Measurements from ENCODE around the gene SGMS2. TPM values are rescaled to one million over a fixed set of nuclear protein-coding genes. Genes with fewer than 3 reads are reported as not detected.
A peak's percentile ranks its signal among the peaks of the same experiment; 100 is the strongest.

SGMS2 gene
- total and polyA plus RNA-seq, 2 of the 13 experiments (the other 11 are each of a cell fraction or from before 2014, with no cell fraction given) = 1.2 to 1.7 TPM

- TF ChIP-seq HNRNPK (IDR thresholded peaks at IDR 0.05; ENCODE audit: low read depth, low read length, poor library complexity, severe bottlenecking) (peak; percentile 15), HNRNPH1 (optimal IDR thresholded peaks at IDR 0.05; ENCODE audit: low read depth, low read length) (no peak), ZNF180 (CRISPR knock-in tag; IDR thresholded peaks at IDR 0.05; ENCODE audit: borderline replicate concordance, low read depth) (no peak), ZNF446 (CRISPR knock-in tag; IDR thresholded peaks at IDR 0.05) (0 out of 2 replicates have a peak, but pooled peaks have one; percentile 66), PITX1 (CRISPR knock-in tag; IDR thresholded peaks at IDR 0.05) (peak; percentile 48; the same call in 1 of the 2 replicates), ZNF572 (CRISPR knock-in tag; IDR thresholded peaks at IDR 0.05) (no peak), ARNT (IDR thresholded peaks at IDR 0.05) (no peak), ZNF672 (CRISPR knock-in tag; IDR thresholded peaks at IDR 0.05) (no peak), RFX5 (IDR thresholded peaks at IDR 0.05; ENCODE audit: low read depth, low read length) (no peak), IRX3 (CRISPR knock-in tag; IDR thresholded peaks at IDR 0.05; ENCODE audit: borderline replicate concordance, low read depth) (no peak), ZNF607 (CRISPR knock-in tag; IDR thresholded peaks at IDR 0.05; ENCODE audit: borderline replicate concordance) (peak; percentile 81), FOXM1 (CRISPR knock-in tag; IDR thresholded peaks at IDR 0.05) (no peak), KMT2A (CRISPR knock-in tag; IDR thresholded peaks at IDR 0.05) (peak; percentile 27; the same call in 1 of the 2 replicates), MBD4 (IDR thresholded peaks at IDR 0.05; ENCODE audit: borderline replicate concordance, low read length) (no peak)
- TF ChIP-seq, protein P1, sequence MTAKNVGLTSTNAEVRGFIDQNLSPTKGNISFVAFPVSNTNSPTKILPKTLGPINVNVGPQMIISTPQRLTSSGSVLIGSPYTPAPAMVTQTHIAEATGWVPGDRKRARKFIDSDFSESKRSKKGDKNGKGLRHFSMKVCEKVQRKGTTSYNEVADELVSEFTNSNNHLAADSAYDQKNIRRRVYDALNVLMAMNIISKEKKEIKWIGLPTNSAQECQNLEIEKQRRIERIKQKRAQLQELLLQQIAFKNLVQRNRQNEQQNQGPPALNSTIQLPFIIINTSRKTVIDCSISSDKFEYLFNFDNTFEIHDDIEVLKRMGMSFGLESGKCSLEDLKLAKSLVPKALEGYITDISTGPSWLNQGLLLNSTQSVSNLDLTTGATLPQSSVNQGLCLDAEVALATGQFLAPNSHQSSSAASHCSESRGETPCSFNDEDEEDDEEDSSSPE (CRISPR knock-in tag; IDR thresholded peaks at IDR 0.05) = peak; percentile 77
- TF ChIP-seq, protein P2, sequence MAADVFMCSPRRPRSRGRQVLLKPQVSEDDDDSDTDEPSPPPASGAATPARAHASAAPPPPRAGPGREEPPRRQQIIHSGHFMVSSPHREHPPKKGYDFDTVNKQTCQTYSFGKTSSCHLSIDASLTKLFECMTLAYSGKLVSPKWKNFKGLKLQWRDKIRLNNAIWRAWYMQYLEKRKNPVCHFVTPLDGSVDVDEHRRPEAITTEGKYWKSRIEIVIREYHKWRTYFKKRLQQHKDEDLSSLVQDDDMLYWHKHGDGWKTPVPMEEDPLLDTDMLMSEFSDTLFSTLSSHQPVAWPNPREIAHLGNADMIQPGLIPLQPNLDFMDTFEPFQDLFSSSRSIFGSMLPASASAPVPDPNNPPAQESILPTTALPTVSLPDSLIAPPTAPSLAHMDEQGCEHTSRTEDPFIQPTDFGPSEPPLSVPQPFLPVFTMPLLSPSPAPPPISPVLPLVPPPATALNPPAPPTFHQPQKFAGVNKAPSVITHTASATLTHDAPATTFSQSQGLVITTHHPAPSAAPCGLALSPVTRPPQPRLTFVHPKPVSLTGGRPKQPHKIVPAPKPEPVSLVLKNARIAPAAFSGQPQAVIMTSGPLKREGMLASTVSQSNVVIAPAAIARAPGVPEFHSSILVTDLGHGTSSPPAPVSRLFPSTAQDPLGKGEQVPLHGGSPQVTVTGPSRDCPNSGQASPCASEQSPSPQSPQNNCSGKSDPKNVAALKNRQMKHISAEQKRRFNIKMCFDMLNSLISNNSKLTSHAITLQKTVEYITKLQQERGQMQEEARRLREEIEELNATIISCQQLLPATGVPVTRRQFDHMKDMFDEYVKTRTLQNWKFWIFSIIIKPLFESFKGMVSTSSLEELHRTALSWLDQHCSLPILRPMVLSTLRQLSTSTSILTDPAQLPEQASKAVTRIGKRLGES (CRISPR knock-in tag; IDR thresholded peaks at IDR 0.05; ENCODE audit: borderline replicate concordance) = no peak
- TF ChIP-seq, protein P3, sequence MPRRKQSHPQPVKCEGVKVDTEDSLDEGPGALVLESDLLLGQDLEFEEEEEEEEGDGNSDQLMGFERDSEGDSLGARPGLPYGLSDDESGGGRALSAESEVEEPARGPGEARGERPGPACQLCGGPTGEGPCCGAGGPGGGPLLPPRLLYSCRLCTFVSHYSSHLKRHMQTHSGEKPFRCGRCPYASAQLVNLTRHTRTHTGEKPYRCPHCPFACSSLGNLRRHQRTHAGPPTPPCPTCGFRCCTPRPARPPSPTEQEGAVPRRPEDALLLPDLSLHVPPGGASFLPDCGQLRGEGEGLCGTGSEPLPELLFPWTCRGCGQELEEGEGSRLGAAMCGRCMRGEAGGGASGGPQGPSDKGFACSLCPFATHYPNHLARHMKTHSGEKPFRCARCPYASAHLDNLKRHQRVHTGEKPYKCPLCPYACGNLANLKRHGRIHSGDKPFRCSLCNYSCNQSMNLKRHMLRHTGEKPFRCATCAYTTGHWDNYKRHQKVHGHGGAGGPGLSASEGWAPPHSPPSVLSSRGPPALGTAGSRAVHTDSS (CRISPR knock-in tag; conservative IDR thresholded peaks at IDR 0.05) = no peak
- TF ChIP-seq, protein P4, sequence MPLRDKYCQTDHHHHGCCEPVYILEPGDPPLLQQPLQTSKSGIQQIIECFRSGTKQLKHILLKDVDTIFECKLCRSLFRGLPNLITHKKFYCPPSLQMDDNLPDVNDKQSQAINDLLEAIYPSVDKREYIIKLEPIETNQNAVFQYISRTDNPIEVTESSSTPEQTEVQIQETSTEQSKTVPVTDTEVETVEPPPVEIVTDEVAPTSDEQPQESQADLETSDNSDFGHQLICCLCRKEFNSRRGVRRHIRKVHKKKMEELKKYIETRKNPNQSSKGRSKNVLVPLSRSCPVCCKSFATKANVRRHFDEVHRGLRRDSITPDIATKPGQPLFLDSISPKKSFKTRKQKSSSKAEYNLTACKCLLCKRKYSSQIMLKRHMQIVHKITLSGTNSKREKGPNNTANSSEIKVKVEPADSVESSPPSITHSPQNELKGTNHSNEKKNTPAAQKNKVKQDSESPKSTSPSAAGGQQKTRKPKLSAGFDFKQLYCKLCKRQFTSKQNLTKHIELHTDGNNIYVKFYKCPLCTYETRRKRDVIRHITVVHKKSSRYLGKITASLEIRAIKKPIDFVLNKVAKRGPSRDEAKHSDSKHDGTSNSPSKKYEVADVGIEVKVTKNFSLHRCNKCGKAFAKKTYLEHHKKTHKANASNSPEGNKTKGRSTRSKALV (CRISPR knock-in tag; IDR thresholded peaks at IDR 0.05) = peak; percentile 48; the same call in 1 of the 2 replicates
These were observed 106.4 kb downstream of the SGMS2 start, which contains the start of gene CYP2U1 (continued) for GRCh38 chr4:107930821-107931774.
